GM12865 (cell line): ENCODE results near the gene GALNT4.

ENCODE experiments used
- DNase-seq: peaks from one replicate; pipeline ENCODE4 v3.0.0; 2010; ENCODE audit warnings: low read depth
- H3K4me3 ChIP-seq: 2 replicates; pipeline ENCODE4 v1.5.1; 2011; ENCODE audit warnings: mild to moderate bottlenecking, low read depth, low read length, control low read depth
- TF ChIP-seq, protein P1 (sequence below): IDR thresholded peaks from 2 replicates; pipeline ENCODE4 v1.5.1; 2011; ENCODE audit warnings: low read length, control low read depth, low read depth, inconsistent platforms; ENCODE audit not compliant: insufficient read depth; ENCODE audit errors: missing control alignments

GALNT4 gene

DNA sequence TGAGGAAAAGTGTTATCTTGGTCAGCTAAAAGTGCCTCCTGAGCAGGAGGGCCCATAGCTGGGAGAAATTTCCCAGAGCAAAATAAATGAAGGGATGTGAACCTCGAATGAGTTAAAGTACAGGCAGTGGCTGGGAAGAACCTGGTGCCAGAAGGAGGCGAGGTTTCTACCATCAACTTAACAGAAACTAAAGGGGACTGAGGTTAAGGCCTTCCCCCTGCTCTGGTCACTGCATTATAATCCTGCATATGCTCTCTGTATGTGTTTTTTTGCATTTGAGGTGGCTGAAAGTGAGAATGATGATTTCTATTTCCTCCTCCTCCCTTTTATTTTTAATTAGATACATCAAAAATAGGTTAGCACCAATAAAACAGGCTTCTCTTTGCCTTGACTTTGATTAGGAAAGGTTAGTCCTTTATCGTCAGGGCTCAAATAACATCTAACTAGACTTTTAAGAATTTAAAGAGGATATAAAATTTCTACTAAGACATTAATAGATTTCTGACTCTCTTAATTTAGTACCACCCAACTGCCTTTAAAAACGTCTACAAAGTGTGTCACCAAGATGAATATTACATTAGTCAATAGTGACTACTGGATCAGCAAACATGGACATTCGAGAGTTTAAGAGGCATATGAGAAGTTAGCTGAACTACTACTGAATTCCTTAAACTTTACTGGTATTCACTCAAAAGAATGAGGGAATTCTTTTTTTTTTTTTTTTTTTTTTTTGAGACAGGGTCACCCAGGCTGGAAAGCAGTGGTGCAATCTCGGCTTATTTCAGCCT is 49.2 kb downstream of the GALNT4 start:
- DNase-seq, result peak; percentile 40
- H3K4me3 ChIP-seq, result no peak overlapping the region
- TF ChIP-seq, protein P1, sequence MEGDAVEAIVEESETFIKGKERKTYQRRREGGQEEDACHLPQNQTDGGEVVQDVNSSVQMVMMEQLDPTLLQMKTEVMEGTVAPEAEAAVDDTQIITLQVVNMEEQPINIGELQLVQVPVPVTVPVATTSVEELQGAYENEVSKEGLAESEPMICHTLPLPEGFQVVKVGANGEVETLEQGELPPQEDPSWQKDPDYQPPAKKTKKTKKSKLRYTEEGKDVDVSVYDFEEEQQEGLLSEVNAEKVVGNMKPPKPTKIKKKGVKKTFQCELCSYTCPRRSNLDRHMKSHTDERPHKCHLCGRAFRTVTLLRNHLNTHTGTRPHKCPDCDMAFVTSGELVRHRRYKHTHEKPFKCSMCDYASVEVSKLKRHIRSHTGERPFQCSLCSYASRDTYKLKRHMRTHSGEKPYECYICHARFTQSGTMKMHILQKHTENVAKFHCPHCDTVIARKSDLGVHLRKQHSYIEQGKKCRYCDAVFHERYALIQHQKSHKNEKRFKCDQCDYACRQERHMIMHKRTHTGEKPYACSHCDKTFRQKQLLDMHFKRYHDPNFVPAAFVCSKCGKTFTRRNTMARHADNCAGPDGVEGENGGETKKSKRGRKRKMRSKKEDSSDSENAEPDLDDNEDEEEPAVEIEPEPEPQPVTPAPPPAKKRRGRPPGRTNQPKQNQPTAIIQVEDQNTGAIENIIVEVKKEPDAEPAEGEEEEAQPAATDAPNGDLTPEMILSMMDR, result no peak

DNA sequence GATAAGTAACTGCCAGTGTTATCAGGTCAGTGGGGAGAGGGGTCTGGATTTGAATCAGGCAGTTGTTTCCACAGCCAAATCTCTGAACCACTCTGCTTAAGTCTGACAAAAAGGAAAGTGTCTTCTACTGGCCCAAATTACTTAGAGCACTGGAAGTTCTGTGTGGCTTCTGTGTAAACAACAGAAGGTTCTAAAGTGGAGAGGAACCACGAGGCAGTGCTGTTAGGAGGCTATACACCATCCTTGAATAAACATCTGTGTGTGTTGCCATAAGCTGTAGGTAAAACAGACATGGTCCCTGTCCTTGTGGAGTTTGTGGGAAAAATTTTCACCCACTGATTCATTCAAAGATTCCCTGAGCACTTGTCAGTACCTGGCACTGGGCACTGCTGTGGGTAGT is 50.0 kb downstream of the GALNT4 start:
- no peak overlapping the region for H3K4me3 ChIP-seq
- no peak for DNase-seq
- TF ChIP-seq, protein P1, result no peak
